Endodermal cell (in vitro differentiated cells): ENCODE data around the gene PLEKHM2. TPM values are rescaled to one million over a fixed set of nuclear protein-coding genes. Genes with fewer than 3 reads are reported as not detected.

Experiments used
- DNase-seq: peaks from one replicate; pipeline ENCODE4 v3.0.0-alpha.2; 2017
- H3K27ac ChIP-seq: 2 replicates; pipeline ENCODE4 v1.5.1; 2013; ENCODE audit warnings: mild to moderate bottlenecking, low read depth, low read length, moderate library complexity
- H3K27me3 ChIP-seq: 2 replicates; pipeline ENCODE4 v1.6.1; 2013; ENCODE audit warnings: mild to moderate bottlenecking, low read length, moderate library complexity; ENCODE audit not compliant: insufficient read depth, control insufficient read depth, poor library complexity, severe bottlenecking
- H3K36me3 ChIP-seq: 2 replicates; pipeline ENCODE4 v1.7.0; 2013; ENCODE audit warnings: mild to moderate bottlenecking, low read length, moderate library complexity; ENCODE audit not compliant: control insufficient read depth, insufficient read depth
- H3K4me1 ChIP-seq: one replicate; pipeline ENCODE4 v1.7.0; 2013; ENCODE audit warnings: low read length; ENCODE audit not compliant: control insufficient read depth, insufficient read depth
- H3K4me3 ChIP-seq: 2 replicates; pipeline ENCODE4 v1.5.1; 2013; ENCODE audit warnings: mild to moderate bottlenecking, low read length, moderate library complexity
- H3K9ac ChIP-seq: 2 replicates; pipeline ENCODE4 v1.6.1; 2013; ENCODE audit warnings: mild to moderate bottlenecking, low read length, moderate library complexity; ENCODE audit not compliant: poor library complexity, severe bottlenecking; ENCODE audit errors: extremely low read depth
- H3K9me3 ChIP-seq: 2 replicates; pipeline ENCODE4 v1.6.1; 2013; ENCODE audit warnings: mild to moderate bottlenecking, low read length, moderate library complexity; ENCODE audit not compliant: control insufficient read depth
- H3K27ac Mint-ChIP-seq: 2 replicates; pipeline ENCODE4 v1.8.0; 2020; ENCODE audit warnings: mixed read lengths
- H3K27me3 Mint-ChIP-seq: 2 replicates; pipeline ENCODE4 v1.8.0; 2021; ENCODE audit warnings: mild to moderate bottlenecking, mixed read lengths; ENCODE audit not compliant: insufficient read depth
- H3K36me3 Mint-ChIP-seq: 2 replicates; pipeline ENCODE4 v1.8.0; 2020; ENCODE audit warnings: low read depth, mixed read lengths
- H3K4me1 Mint-ChIP-seq: 2 replicates; pipeline ENCODE4 v1.8.0; 2020; ENCODE audit warnings: mixed read lengths
- H3K4me3 Mint-ChIP-seq: 2 replicates; pipeline ENCODE4 v1.8.0; 2020; ENCODE audit warnings: mild to moderate bottlenecking, moderate library complexity, mixed read lengths
- H3K9me3 Mint-ChIP-seq: 2 replicates; pipeline ENCODE4 v1.8.0; 2020; ENCODE audit warnings: mild to moderate bottlenecking, mixed read lengths
- CTCF ChIP-seq: fragments of 200-600 bp; sonication (generic); conservative IDR thresholded peaks from 2 replicates; pipeline ENCODE4 v1.5.0; 2021; ENCODE audit warnings: antibody characterized with exemption, mild to moderate bottlenecking
- WGBS, 2 experiments: methylation state at CpG; one replicate each; pipeline versions ENCODE4 v1.1.5 to v1.1.7; 2013; ENCODE audit warnings: missing lambda C conversion rate in 2 of 2, mixed read lengths in 1 of 2; ENCODE audit not compliant: insufficient coverage in 1 of 2, insufficient read length in 1 of 2; 5-methylcytosine and 5-hydroxymethylcytosine counted together
- total RNA-seq, 2 donors: library from RNA; stranded (reverse); fragmentation: NEBNext Ultra II Directional in 1 of 2; extraction: Animal tissue kit (Norgen Biotek cat#: 25700) in 1 of 2; gene quantifications; 2 replicates in 1 of 2; 3 replicates in 1 of 2; pipeline ENCODE4 v1.2.1, GENCODE V29; 2021

PLEKHM2 gene
- total RNA-seq, 2 donors from 2014 or later: 46.9 to 50.4 TPM

GRCh38 chr1:15753776-15754175 lies 69.7 kb downstream of the PLEKHM2 start:
- Mint-ChIP-seq H3K4me1 (peaks cover 10% of the 10 kb centered on the region), H3K4me3 (no peak overlapping the region), H3K9me3 (peaks cover 1% of the 10 kb centered on the region), H3K27me3 (peaks cover 18% of the 10 kb centered on the region), H3K36me3 (peaks cover 2% of the 10 kb centered on the region), H3K27ac (no peak overlapping the region)
- no peak overlapping the region for H3K27ac ChIP-seq
- no peaks in the 10 kb centered on the region for H3K27me3 ChIP-seq
- no peaks in the 10 kb centered on the region for H3K36me3 ChIP-seq
- no peak for TF ChIP-seq CTCF
- no peak overlapping the region for H3K9ac ChIP-seq
- 86 to 94% methylated on average over 9 to 10 of the region's 10 CpGs for WGBS, 2 experiments
- no peak for DNase-seq
- no peaks in the 10 kb centered on the region for H3K9me3 ChIP-seq
- peaks cover 7% of the 10 kb centered on the region for H3K4me1 ChIP-seq
- no peak overlapping the region for H3K4me3 ChIP-seq

- no peak for DNase-seq
- Histone ChIP-seq H3K9ac (no peak overlapping the region), H3K27me3 (no peaks in the 10 kb centered on the region), H3K4me1 (peaks cover 7% of the 10 kb centered on the region), H3K9me3 (no peaks in the 10 kb centered on the region), H3K36me3 (no peaks in the 10 kb centered on the region), H3K27ac (no peak overlapping the region), H3K4me3 (no peak overlapping the region)
- TF ChIP-seq CTCF: no peak
- H3K4me1 Mint-ChIP-seq: peaks cover 10% of the 10 kb centered on the region
- peaks cover 1% of the 10 kb centered on the region for H3K9me3 Mint-ChIP-seq
- no peak overlapping the region for H3K4me3 Mint-ChIP-seq
- WGBS, 2 experiments: 96% methylated on average over 2 of the region's 2 CpGs; no CpG with 5 or more reads in 1 of the 2 experiments
- H3K27me3 Mint-ChIP-seq: peaks cover 18% of the 10 kb centered on the region
- peaks cover 2% of the 10 kb centered on the region for H3K36me3 Mint-ChIP-seq
- no peak overlapping the region for H3K27ac Mint-ChIP-seq
Observed at GRCh38 chr1:15755021-15755645, 71.0 kb downstream of the PLEKHM2 start.

- peaks cover 2% of the 10 kb centered on the region for H3K36me3 Mint-ChIP-seq
- no peaks in the 10 kb centered on the region for H3K9me3 ChIP-seq
- no peak for TF ChIP-seq CTCF
- DNase-seq: no peak
- H3K4me1 Mint-ChIP-seq: peaks cover 12% of the 10 kb centered on the region
- no peaks in the 10 kb centered on the region for H3K27me3 ChIP-seq
- no peaks in the 10 kb centered on the region for H3K36me3 ChIP-seq
- 90% methylated on average over 2 to 4 of the region's 4 CpGs for WGBS, 2 experiments
- no peak overlapping the region for H3K4me3 ChIP-seq
- H3K27ac ChIP-seq: no peak overlapping the region
- H3K4me1 ChIP-seq: peaks cover 7% of the 10 kb centered on the region
- no peak overlapping the region for H3K9ac ChIP-seq
- H3K4me3 Mint-ChIP-seq: no peak overlapping the region
- H3K27ac Mint-ChIP-seq: no peak overlapping the region
- peaks cover 1% of the 10 kb centered on the region for H3K9me3 Mint-ChIP-seq
- H3K27me3 Mint-ChIP-seq: peaks cover 18% of the 10 kb centered on the region
Observed at GRCh38 chr1:15755646-15756040, 71.5 kb downstream of the PLEKHM2 start.
